GM21447 (cell line): ENCODE data around the gene HSD17B8.

Source experiments
- ATAC-seq: cut with Tn5 transposase; IDR thresholded peaks from one replicate; pipeline ENCODE4 v1.9.1; 2021; ENCODE audit not compliant: unreplicated experiment

HSD17B8 gene

DNA sequence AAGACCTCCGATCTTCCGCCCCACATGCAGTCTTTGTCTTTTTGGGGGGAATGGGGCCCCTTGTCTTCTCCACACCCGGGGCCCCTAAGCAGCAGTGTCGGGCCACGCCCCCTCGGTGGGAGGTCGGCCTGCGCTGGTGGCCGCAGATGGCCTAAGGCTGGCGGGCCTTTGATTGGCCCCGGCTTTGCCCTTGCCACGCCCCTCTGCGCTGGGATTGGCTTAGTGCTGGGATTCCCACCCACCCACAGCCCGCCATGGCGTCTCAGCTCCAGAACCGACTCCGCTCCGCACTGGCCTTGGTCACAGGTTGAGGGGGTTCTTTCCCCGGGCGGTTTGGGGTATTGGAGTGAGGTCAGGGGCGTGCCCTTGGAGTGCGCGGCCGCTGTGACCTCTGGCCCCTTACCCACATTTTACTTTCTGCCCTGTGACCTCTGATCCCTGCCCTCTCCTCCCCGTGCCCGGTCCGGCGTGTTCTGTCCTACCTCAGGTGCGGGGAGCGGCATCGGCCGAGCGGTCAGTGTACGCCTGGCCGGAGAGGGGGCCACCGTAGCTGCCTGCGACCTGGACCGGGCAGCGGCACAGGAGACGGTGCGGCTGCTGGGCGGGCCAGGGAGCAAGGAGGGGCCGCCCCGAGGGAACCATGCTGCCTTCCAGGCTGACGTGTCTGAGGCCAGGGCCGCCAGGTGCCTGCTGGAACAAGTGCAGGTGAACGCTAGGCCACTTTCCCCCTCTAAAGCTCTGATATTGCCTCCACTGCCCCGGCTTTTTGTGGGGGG is at the start of gene HSD17B8:
HSD17B8 (plus strand) TSS at position 241 of the 776 bp plus-strand sequence; CDS start at position 255, 14 bp downstream.
- ATAC-seq = peak; percentile 45

DNA sequence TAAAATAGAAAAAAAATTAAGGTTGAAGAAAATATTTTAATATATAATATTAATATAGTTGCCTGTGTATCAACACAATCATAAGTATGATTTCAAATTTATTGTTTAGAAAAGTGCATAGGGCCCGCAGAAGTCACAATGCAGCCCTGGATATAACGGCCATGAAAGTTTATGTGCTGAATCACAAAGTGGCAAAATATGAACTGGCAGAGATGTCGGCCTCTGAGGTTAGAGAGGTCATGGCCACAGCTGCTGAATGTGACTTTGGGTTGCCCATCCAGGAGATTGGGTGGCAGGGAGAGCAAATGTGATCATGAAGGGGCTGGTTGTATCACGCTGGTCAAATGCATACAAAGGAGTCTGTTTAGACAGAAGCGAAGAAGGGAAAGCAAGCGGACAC is 47.9 kb upstream of the HSD17B8 start:
- ATAC-seq = no peak

DNA sequence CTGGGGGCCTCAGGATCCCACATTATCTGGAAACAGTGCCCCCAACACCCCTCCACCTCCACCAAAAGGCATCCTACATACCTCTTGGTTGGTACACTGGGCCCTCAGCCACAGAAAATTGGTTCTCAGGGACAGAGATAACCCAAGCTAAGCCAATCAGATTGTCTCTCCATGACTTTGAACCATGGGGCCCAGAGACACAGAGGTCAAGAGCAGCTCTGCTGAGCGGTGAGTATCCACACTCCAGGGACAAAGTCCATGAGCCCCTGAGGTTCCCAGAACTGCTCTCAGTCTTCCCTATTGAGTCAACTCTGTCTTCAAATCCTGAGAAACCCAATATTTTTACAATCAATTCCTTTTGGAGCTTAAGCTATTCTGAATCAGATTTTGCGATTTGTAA is 47.5 kb upstream of the HSD17B8 start:
- ATAC-seq = no peak

DNA sequence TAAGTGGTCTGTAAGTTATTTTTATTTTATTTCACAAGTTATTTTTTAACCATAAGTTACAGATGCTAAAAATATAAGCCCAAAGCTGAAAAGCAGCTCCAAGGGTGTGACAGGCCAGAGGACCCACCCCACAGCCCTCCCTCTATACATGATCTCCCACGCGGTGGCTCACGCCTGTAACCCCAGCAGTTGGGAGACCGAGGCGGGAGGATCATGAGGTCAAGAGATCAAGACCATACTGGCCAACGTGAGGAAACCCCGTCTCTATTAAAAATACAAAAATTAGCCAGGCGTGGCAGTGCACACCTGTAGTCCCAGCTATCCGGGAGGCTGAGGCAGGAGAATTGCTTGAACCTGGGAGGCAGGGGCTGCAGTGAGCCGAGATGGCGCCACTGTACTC is 44.4 kb upstream of the HSD17B8 start:
- no peak for ATAC-seq

DNA sequence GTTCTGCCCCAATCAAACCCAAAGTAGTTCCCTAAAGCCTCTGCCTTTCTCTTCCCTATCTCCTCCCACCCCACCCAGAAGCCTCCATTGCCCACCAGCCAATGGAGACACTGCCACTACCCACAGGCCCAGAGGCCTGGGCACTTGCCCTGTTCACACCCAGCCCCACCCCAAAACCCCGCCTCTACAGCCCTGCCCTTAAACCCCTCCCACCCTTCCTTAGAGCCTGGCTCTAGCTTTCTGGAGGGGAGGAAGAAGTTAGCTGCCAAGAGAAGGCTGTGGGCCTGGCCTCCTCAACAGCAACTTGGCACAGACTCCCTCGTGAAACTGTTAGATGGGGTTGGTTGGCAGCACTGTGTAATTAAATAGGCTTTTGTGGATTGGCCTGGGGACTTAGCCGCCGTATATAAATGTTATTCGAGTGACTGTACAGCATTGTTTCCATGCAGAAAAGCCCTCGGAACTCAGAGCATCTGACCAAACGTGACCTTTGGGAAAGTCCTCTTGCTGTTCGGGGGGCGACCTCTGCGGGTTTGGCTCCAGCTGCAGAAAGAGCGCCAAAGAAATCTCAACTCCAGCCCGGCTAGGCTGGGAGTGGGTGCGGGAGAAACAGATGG is 43.6 kb upstream of the HSD17B8 start:
- no peak for ATAC-seq

DNA sequence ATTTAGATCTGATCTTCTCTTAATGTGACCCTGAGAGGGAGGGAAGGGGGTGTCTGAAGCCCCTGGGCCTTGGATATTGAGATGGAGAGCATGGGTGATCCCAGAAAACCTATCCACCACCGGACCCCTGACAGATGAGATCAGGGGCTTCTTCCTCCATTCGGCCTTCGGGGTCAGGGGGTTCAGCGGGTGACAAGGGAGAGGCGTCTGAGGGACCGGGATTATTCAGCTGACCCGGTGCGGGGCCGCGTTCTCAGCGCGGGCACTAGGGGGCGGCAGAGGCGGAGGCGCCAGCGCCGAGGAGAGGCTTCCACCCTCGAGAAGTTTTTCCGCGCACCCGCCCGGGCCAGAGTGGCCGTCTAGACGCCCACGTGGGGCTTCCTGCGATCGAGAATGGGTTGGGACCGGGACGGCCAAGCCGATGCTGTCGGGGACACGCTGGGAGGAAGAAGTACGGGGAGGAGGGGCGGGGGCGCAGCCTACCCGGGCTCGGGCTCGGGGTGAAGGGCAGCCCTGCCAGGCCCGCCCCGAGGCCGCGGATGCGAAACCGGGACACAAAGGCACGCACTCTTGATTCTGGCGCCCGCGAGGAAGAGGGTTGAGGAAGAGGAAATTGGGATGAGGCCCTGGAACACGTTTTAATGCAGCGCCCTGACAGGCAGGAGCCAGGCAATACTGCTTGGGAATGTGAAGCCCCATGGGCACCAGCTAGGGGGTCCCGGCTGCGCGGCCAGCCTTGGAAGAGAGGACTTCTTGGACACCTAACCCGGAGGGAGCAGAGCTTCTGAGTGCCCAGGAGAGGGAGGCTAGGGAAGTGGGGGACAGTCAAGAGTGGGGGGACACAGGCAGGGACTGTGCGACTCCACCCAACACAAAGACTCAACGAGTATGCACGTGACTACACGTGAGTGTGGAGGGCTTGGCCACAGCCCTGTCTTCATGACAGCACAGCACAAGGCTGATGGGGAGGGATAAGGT is 42.8 kb upstream of the HSD17B8 start:
- ATAC-seq = peak; percentile 63

DNA sequence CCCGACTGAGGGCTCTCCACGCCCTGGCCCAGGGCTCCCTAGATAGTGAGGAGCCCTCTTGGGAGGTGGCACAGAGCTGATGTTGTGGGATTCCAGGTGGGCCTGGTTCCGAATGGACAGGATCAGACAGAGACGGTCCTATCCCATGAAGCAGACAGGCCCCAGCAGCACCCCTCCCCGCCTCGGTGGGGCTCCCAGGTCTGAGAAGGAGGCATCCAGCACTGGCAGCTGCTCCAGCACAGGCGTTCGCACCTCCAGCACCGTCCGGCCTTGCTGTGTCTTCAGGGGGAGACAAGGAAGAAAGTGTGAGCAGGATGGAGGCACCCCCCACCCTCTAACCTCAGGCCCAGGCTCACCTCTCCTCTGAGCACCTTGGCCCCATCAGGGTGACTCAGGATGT is 40.9 kb upstream of the HSD17B8 start:
- ATAC-seq = no peak

DNA sequence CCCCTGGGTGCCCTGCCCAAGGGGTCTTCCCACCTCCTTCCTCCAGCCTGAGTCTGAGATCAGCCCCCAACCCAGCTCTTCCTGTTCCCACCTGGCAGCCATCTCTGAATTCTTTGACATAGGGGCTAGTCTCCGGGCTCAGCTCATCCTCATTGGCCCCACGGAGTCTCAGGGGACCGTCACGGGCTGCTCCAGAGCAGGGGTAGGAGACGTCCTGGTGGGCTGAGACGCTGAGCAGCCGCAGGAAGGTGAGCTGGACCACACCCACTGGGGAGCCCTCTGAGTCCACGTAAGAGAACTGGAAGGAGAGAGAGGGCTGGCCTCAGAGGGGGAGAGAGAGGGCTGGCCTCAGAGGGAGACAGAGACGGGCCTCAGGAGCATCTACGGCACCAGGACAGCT is 40.3 kb upstream of the HSD17B8 start:
- ATAC-seq = no peak

DNA sequence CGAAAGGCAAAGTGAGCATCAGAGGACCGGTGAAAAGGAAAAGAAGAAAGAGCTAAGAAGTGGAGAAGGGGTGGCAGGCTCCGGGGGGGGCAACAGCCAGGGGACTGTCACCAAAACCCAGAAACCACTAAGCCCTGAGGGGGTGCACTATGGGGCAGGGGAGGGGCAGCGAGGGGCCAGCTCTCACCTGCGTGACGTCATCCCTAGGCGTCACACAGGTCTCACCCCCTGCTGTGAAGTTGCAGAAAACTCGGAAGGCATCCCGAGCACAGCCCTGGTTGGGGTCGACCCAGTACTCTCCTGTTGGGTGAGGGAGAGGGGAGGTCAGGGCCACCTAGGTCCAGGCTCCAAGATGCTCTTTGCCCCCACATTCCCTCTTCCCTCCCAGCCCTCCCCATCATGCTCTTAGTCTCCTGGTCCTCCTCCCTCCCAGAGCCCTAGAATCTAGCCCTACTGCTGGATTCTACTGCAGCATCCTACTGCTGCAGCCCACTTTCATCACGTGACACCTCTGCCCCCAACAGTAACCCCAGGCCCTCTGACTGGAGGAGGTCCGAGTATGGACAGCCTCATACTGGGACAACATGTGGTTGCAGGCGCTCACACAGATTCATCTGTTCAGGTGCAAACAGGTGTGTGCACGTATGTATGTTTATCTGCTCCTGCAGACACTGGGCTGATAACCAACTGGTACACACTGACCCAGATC is 39.6 kb upstream of the HSD17B8 start:
- no peak for ATAC-seq

DNA sequence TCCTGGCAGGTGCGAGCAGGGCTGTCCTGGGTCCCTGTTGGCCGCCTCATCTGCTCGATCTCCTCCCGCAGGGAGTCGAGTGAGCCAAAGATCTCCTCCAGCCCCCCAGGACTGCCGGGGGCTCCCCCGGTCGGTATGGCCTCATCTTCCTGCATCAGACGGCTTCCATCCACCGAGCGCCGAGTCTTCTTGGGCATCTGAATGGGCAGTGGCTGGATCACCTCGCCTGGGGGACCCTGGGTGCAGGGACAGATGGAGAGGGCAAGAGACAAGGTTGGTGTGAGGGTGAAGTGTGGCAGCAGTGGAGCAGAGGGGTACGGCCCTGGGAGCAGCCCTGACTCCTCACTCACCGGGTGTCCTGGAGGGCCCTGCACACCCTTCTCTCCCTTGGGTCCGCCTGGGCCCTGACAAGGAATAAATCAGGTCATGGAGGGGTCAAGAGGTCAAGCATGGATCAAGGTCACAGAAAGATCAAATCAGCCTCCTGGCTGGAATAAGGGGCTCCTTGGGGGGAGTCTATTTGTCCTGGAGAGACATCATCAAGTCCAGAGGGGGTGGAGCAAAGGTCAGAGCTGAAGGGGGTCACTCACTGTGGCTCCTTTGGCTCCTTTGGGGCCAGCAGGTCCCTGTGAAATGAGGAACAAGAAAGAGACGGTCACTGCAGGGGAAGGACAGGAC is 38.7 kb upstream of the HSD17B8 start:
- no peak for ATAC-seq

DNA sequence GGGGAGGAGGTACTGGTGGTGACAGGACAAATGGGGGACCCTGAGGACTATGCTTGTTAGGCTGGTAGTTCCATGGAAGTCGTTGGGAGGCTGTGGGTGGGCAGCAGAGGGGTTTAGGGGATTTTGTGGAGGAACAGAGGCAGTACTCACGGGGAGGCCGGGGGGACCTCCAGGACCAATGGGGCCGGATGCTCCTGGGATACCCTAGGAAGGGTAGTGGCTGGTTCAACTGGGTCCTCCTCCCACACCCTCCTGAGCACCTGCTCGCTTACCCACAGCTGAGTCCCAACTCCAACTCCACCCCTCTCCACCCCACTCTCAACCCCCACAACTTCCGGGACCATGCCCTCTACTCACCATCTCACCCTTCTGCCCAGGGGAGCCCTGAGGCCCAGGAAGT is 38.1 kb upstream of the HSD17B8 start:
- no peak for ATAC-seq

DNA sequence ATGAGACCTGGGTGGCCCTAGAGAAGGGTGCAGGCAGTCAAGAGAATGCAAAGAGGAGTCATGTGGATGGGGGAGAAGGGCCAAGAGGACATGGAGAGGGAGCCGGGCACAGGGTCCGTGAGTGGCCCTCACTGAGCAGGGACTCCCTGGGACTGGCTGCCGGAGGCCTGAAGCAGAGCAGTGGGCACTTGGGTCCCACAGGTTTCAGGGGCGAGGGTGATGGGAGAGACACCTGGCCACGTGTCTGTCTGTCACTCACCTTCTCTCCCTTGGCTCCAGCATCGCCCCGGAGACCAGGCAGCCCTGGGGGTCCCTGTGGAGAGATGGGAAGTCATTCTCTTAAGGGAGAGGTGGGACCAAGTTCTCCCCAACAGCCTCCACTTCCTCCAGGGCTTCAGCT is 37.6 kb upstream of the HSD17B8 start:
- ATAC-seq = no peak

DNA sequence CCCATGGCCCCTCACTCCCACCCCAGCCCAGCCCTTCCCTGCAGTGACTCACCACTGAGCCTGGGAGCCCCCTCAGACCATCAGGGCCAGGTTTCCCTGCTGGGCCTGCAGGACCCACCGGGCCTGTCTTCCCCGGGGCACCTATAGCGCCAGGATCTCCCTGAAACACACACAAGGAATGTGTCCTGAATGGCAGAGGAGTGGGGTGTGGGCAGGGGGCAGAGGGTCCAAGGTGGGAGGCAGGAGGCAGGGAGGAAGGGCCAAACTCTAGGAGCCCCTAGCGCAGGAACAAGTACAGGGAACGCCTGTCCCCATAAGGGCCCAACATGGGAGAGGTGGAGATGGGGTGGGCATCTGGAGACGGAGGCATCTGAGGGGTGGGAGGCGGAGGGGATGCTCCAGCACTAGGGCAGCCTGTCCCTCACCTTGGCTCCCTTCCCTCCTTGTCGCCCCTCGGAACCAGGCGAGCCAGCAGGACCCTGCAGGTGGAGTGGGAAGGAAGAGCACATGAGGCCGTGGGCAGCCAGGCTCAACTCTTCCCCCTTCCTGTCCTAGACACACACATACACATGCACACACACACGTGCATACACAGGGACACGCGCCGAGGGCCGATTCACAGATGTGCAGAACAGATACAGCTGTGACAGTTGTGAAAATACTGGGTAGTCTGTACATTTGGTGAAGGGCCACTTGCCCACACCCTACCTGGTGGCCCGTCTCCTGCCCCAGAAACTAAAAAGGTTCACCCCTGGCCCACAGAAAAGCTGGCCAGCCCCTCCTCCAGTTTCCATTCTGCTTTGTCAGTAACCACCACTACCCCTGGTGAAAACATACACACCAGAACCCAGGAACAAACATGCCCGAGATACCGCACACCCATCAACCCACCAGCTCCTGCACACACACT is 36.8 kb upstream of the HSD17B8 start:
- no peak for ATAC-seq

DNA sequence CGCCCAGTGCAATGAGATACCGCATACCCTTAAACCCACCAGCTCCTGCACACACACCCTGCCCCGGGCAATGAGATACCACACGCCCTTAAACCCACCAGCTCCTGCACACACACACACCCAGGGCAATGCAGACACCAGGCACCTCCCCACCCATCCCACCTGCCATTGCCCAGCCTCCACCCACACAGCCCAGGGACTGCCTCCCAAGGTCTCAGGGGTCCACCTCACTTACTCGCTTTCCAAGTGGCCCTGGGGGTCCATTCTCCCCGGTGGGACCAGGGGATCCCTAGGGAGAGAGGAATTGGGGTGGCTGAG is 36.2 kb upstream of the HSD17B8 start:
- no peak for ATAC-seq

DNA sequence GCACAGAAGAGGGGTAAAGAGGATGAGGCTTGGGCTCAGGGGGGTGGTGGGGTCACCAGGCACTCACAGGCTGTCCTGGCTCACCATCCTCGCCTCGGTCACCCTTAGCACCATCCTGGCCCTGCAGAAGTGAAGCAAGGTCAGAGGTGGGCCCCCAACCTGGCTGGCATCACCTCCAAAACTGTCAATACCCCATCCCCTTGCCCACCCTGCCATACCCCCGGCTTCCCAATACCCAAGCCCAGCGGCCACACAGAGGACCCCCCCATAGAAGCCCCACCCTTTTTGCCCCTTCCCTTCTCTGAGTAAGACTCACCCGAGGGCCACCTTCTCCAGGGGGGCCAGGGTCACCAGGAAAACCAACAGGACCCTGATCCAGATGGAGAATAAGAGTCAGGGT is 35.8 kb upstream of the HSD17B8 start:
- ATAC-seq = no peak

DNA sequence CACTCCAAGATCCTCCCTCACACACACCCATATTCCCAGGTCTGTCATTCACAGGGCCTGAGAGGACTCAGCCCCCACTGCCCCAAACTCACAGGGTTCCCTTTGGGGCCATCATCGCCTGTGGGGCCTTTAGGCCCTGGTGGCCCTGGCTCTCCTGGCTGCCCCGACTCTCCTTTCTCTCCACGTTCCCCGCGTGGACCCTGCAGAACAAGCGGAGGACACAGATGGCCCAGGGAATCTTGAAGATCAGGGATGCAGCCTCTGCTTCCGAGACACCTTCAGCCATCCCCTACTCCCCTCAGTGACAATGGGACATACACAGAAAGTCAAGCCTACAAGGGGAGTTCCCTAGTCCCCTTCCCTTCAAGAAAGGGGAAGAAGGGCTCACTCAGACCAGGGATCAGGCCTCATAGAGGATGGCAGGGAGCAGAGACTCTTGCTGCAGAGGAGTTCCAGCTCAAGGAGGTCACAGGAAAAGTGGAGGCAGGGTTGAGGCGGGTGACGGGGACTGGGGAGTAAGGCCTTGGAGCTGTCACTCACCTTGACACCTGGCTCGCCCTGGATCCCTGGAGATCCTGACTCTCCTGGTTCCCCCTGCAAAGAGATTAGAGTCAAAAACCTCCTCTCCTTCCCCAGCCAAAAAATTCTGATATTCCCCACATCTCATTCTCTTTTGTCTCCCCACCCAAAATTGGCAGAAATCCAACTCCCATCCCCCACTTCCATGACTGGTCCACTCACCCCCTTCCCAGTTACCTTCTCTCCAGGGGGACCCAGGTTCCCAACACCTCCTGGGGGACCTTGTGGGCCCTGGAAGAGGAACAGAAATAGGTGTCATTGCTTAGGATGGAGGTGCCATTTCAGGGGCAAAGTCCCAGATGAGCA is 34.9 kb upstream of the HSD17B8 start:
- no peak for ATAC-seq

DNA sequence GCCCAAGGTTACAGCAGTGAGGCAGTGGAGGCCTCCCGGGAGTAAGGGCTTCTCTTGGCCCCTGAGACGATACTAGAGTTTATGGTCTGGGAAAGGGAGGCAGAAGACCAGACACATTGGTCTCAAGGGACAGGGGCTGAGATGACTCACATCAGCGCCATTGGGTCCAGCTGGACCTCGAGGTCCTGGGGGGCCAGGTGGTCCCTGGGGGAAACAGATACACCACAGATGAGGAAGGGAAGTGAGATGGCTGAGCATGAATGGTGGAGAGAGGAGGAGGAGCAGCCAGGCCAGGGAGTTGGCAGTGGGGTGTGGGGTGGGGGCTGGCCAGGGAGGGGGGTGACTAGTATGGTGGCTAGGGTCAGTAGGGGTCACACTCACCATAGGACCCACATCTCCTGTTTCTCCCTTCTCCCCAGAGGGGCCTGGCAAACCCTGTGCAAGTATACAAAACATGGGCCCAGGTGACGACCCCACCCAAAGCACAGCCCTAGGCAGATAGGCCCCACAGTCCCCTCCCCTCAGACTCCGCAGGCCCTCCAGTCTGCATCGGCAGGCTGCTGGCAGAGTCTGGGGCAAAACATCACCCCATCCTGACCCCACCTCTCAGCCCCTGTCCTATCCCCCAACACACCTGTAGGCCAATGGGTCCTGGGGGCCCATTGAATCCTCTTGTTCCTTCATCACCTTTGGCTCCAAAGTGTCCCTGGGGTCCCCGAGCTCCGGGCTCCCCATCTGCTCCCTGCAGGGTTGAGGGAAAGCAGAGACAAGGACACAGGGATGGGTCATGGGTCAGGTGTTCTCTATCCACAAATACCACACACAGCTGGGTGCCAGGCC is 34.1 kb upstream of the HSD17B8 start:
- no peak for ATAC-seq
